Stimulated activated naive CD4-positive, alpha-beta T cell (primary cell): ENCODE data around the gene ITPKB.
"Not testable (repeated sequence)": the region's sequence is repeated elsewhere in the genome, so short reads cannot be mapped to it uniquely, and the experiment has no call there.

Experiments
- DNase-seq, 6 experiments: peaks; one replicate each; lab custom pipeline; 2025; lab: John Stamatoyannopoulos, UW

ITPKB gene

GRCh38 chr1:226652613-226653012, 86.5 kb downstream of the ITPKB start:
- no peak for DNase-seq

GRCh38 chr1:226651732-226652105, 87.4 kb downstream of the ITPKB start:
- DNase-seq = no peak

- DNase-seq = no peak
Measured at GRCh38 chr1:226651041-226651731, 87.9 kb downstream of the ITPKB start.

GRCh38 chr1:226650236-226650841, 88.7 kb downstream of the ITPKB start:
- no peak for DNase-seq

GRCh38 chr1:226649780-226650179, 89.3 kb downstream of the ITPKB start:
- peak in 5 of 6 experiments; percentile 28 to 61 (median 37) for DNase-seq

GRCh38 chr1:226649244-226649643, 89.8 kb downstream of the ITPKB start:
- no peak for DNase-seq

- DNase-seq = no peak
Measured at GRCh38 chr1:226648421-226648820, 90.7 kb downstream of the ITPKB start.

GRCh38 chr1:226647719-226648118, 91.4 kb downstream of the ITPKB start:
- no peak for DNase-seq

- no peak for DNase-seq
Measured at GRCh38 chr1:226646870-226647449, 92.1 kb downstream of the ITPKB start.

- DNase-seq = no peak
Measured at GRCh38 chr1:226646026-226646869, 92.8 kb downstream of the ITPKB start.

GRCh38 chr1:226645279-226645976, 93.7 kb downstream of the ITPKB start:
- DNase-seq = no peak

- DNase-seq = no peak
Measured at GRCh38 chr1:226644541-226645176, 94.4 kb downstream of the ITPKB start.

- DNase-seq = peak in 5 of 6 experiments; percentile 38 to 59 (median 49)
Measured at GRCh38 chr1:226643611-226644540, 95.2 kb downstream of the ITPKB start.

GRCh38 chr1:226643177-226643576, 95.9 kb downstream of the ITPKB start:
- peak in 2 of 6 experiments; percentile 26 to 38 for DNase-seq

GRCh38 chr1:226642421-226642820, 96.7 kb downstream of the ITPKB start:
- DNase-seq = no peak

GRCh38 chr1:226641671-226642231, 97.3 kb downstream of the ITPKB start:
- DNase-seq = no peak

- no peak for DNase-seq
Measured at GRCh38 chr1:226640321-226641136, 98.6 kb downstream of the ITPKB start.

- no peak for DNase-seq
Measured at GRCh38 chr1:226639631-226640061, 99.4 kb downstream of the ITPKB start.

GRCh38 chr1:226639206-226639605, 99.9 kb downstream of the ITPKB start:
- DNase-seq = not testable (repeated sequence)
